OCI-M2 (cell line): ENCODE measurements around the gene MUC4.
"Not testable (repeated sequence)": the region's sequence is repeated elsewhere in the genome, so short reads cannot be mapped to it uniquely, and the experiment has no call there.

ENCODE experiments used
- DNase-seq: peaks from one replicate; lab custom pipeline; 2025; ENCODE audit not compliant: unreplicated experiment; lab: John Stamatoyannopoulos, UW

The MUC4 gene

GRCh38 chr3:195762249-195762585, 49.5 kb downstream of the MUC4 start:
- no peak for DNase-seq

DNA sequence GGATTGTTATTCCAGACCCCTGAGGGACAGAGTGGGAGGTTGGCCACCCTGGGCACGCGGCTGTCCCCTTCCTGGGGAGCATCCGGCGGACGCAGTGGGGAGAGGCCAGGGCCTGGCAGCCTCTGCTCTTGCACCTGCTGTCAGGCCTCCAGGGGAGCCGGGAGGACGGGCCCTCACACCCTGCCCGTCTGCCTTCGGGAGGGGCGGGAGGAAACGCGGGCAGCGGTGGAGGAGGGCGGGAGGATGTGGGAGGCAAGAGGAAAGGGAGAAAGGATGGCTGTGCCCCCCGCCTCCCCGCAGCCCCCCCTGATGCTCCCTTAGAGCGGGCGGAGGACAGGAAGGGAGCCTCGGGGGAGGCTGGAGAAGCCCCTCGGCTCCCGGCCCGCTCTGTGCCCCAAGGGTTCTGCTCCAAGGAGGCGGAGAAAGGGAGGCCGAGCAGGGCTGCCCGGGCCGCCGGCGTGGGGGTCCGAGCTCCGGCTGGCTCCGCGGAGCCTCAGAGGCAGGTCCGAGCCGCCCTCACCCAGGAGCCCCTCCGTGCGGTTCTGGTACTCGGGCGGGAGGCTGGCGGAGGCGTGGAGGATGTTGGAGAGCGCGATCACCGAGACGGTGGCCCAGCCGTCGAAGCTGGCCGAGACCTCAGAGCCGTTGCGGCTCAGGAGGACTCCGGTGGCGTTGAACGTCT, 50.0 kb downstream of the MUC4 start:
- no peak for DNase-seq

DNA sequence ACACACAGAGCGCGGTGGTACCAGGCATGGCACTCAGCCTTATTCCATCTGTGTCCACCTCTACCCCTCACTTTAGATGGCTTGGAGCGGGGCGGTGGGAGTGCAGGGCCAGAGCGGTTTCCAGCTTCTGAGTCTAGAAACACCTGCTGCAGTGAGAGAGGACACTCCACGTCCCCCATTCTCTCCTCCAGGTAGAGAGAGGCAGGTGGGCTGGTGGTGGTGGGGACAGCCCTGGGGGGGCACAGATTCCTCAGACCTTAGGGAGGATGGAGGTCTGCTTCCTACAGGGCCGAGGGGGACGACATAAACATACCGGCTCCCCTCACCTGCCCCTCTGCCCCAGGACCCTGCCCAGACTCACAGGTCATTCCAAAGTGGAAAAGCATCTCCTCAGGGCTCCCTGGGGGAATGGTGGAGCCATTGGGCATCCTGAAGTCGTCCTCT, 50.6 kb downstream of the MUC4 start:
- DNase-seq: no peak

DNA sequence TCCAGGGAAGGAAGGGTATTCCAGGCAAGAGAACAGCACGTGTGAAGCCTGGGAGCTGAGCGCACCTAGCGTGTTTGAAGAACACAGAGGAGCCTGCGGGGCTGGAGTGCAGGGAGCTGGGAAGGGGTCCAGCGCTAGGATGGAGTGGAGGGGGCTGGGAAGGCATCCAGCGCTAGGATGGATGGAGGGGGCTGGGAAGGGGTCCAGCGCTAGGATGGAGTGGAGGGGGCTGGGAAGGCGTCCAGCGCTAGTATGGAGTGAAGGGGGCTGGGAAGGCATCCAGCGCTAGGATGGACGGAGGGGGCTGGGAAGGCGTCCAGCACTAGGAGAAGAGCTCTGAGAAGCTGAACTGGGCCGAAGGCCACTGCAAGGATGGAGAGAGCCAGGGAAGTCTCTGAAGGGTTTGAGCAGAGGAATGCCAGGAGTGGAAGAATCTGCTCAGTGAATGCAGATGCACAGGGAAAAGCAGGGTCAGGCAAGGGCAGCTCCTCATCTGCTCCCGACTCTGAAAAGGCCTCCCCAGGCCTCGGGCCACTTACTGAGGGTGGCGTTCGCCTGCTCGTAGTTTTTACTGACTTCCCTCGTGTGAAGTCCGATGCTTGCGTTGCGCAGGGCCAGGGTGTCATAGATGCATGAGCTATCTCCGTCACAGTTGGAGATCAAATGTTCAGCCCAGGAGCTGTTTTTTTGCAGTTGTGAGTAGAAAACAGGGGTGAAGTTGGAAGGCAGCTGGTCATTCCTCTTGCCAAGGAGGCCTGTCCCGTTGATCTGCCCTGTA, 51.2 kb downstream of the MUC4 start:
- no peak for DNase-seq

- no peak for DNase-seq
These were observed 52.9 kb downstream of the MUC4 start for GRCh38 chr3:195758721-195759353.

GRCh38 chr3:195757827-195758226, 53.9 kb downstream of the MUC4 start:
- DNase-seq: no peak

GRCh38 chr3:195757438-195757770, 54.3 kb downstream of the MUC4 start:
- DNase-seq: no peak

- no peak for DNase-seq
These were observed 55.7 kb downstream of the MUC4 start for GRCh38 chr3:195755791-195756676.

- DNase-seq: no peak
These were observed 56.3 kb downstream of the MUC4 start for GRCh38 chr3:195755391-195755790.

GRCh38 chr3:195754906-195755305, 56.8 kb downstream of the MUC4 start:
- DNase-seq: no peak

GRCh38 chr3:195754141-195754540, 57.6 kb downstream of the MUC4 start:
- no peak for DNase-seq

GRCh38 chr3:195753581-195753980, 58.1 kb downstream of the MUC4 start:
- no peak for DNase-seq

DNA sequence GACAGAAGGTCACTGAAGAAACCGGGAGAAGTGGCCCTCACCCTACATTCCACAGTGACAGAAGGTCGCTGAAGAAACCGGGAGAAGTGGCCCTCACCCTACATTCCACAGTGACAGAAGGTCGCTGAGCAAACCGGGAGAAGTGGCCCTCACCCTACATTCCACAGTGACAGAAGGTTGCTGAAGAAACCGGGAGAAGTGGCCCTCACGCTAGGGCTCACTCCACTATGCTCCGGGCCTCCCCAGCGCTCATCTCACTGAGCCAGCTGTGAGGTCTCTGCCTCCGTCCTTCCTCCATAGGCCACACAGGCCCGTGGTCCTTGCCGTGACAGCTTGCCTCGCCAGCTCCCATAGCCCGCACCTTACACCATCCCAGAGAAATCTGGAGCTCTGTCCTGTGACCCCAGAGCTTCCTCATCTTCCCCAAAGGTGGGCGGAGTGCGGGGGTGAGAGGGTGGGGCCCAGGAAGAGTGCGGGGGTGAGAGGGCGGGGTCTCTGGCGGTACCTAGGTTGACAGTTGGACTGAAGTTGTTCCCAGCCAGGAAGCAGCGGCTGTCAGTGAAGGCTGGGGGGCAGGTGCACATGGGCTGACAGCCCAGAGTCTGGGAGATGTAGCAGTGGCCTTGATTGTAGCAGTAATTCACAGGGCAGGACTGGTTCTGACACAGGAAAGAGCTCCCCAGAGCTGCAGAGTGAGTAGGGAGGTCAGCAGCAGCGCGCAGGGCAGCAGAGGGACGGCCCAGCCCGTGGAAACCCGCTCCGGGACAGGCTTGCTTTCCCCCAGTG, 59.0 kb downstream of the MUC4 start:
- DNase-seq: no peak

- DNase-seq: no peak
These were observed 59.7 kb downstream of the MUC4 start for GRCh38 chr3:195752066-195752465.

DNA sequence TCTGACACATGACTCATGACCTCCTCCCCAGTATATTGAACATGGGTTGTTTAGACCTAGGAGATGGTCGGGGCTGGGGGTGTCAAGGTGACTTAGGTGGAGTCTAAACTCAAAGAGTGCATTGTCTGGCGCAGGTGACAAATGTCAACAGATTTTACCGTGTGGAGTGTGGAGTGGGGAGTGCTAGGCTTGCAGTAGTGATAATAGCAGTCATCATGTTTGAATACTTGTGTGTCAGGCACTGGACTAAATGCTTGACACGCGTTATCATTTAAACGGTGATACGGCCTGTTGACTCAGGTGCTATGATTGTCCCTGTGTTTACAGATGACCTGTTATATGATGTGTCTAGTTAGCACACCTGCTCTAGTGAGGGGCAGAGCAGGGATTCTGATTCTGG, 60.2 kb downstream of the MUC4 start:
- no peak for DNase-seq

DNA sequence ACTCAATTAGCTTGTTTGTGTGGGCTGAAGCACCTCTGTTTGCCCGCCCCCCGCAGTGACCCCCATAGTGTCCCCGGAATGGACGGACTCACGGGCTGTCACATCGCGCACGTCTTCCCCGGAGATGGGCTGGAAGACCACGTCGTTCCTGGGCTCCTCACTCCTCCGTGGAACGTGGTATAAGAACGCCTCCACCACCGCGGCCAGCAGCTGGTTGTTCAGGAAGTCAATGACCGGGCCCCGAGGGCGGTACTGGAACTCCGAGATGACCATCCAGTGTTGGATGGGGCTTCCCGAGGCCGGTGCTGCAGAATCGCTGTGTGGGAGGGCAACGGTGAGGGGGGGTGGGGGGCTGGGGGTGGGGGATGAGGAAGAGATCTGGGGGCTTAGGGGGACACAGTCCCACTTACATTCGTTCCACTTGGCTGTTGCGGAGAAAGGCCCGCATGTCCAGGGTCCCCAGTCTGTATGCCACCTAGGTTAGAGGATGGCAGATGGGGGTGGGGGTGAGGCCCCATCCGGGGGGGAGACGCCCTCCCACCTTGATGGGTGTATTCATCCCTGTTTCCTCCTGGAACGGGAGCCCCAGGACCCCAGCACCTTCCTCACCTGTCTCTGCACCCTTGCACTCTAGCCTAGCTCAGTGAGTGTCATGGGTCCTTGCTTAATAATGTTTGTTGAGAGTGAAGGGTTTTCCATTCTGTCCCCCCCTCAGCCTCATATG, 60.8 kb downstream of the MUC4 start:
- no peak for DNase-seq

DNA sequence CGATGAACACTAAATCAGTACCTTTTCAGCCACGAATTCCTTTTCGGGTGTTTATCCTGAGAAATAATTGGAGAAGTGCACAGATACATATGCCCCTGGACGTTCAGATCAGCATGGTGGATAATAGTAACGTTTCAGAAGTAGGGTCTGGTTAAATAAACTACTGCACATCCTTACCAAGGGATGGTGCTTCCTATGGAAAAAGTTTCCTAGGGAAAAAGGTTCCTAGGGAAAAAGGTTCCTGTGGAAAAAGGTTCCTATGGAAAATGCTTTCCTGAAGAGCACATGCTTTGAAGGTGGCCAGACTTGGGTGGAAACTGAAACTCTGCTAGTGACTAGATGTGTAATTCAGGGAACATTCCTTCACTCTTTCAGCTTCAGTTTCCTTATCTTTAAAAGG, 62.6 kb downstream of the MUC4 start:
- DNase-seq: not testable (repeated sequence)

DNA sequence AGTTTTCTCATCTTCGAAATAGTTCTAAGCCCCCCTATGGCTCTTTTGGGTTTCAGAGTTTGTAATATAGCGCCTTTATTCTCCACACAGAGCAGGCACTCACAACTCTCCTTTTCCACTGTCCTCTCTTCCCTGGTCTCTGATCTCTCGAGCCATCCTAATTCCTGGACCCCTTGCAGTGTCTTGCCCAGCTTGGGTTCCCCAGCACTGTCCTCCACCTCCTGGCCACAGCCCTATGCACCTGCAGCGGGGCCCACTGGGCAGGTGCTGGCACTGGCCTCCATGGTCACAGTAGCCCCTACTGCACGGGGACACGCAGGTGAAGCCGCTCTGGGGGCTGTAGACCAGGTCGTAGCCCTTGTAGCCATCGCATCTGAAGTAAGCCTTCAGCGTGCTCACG, 63.1 kb downstream of the MUC4 start:
- DNase-seq: no peak

GRCh38 chr3:195746751-195747150, 65.0 kb downstream of the MUC4 start:
- DNase-seq: no peak

- DNase-seq: no peak
These were observed 65.4 kb downstream of the MUC4 start for GRCh38 chr3:195746346-195746745.
